Transverse colon (tissue), 4 donors: ENCODE results near the gene PPP1R15B. TPM values are rescaled to one million over a fixed set of nuclear protein-coding genes. Genes with fewer than 3 reads are reported as not detected.
A peak's percentile ranks its signal among the peaks of the same experiment; 100 is the strongest.

Source experiments
- DNase-seq: peaks from one replicate; pipeline ENCODE4 v3.0.0-alpha.2; 2019
- H3K27ac ChIP-seq, 4 donors: fragments of 200-600 bp; sonication (generic); 2 replicates each; pipeline ENCODE4 v1.5.1; 2016 to 2018; ENCODE audit warnings: inconsistent platforms in 4 of 4
- H3K27me3 ChIP-seq: fragments of 200-600 bp; sonication (generic); 2 replicates; pipeline ENCODE4 v1.5.1; 2017; ENCODE audit warnings: inconsistent platforms
- H3K36me3 ChIP-seq, 4 donors: fragments of 200-600 bp; sonication (generic); 2 replicates each; pipeline ENCODE4 v1.5.1; 2017 to 2019; ENCODE audit warnings: inconsistent platforms in 4 of 4
- H3K4me1 ChIP-seq, 4 donors: fragments of 200-600 bp; sonication (generic); 2 replicates each; pipeline ENCODE4 v1.5.1; 2017 to 2020; ENCODE audit warnings: inconsistent platforms in 4 of 4
- H3K4me3 ChIP-seq, 4 donors: fragments of 200-600 bp; sonication (generic); 1 replicate in 1 of 4; 2 replicates in 3 of 4; pipeline versions ENCODE4 v1.5.1 to v1.6.1; 2017 to 2019; ENCODE audit warnings: inconsistent platforms in 4 of 4
- H3K9me3 ChIP-seq, 2 donors: fragments of 200-600 bp; sonication (generic); 2 replicates each; pipeline ENCODE4 v1.5.1; 2017 to 2019; ENCODE audit warnings: inconsistent platforms in 2 of 2
- EP300 ChIP-seq: sonication (generic); formaldehyde crosslinking; IDR thresholded peaks from one replicate; pipeline ENCODE4 v1.6.1; 2017; ENCODE audit warnings: antibody characterized with exemption, low read depth
- POLR2A ChIP-seq: fragments of 450-650 bp; IDR thresholded peaks from one replicate; pipeline ENCODE4 v1.6.1; 2016; ENCODE audit warnings: antibody characterized with exemption, mild to moderate bottlenecking, moderate library complexity
- POLR2AphosphoS5 ChIP-seq, 3 donors: sonication (generic); formaldehyde crosslinking; IDR thresholded peaks; one replicate each; pipeline ENCODE4 v1.6.1; 2016; ENCODE audit warnings: antibody characterized with exemption in 3 of 3
- WGBS, 2 donors: methylation state at CpG; one replicate each; pipeline ENCODE4 v1.1.5; 2018; ENCODE audit warnings: low coverage in 1 of 2; 5-methylcytosine and 5-hydroxymethylcytosine counted together
- in situ Hi-C, 4 donors: fragments of 200-750 bp; cut with MboI; loops; one replicate each; pipeline versions ENCODE4 v1.15.0 to v1.15.1; 2017; ENCODE audit warnings: low sequenced_read_pairs in 3 of 4, low pct_ligation_motif_present in 1 of 4, low pct_unique_long_range_greater_than_20kb in 1 of 4
- intact Hi-C: fragments of 100-400 bp; cut with DNase I; formaldehyde crosslinking; loops from one replicate; pipeline ENCODE4 v1.15.1; 2023; ENCODE audit warnings: low total_unique reads
- total RNA-seq, 4 donors: library from RNA; depleted of rRNA; stranded (reverse); fragments of >200 nt; gene quantifications; one replicate each; pipeline ENCODE4 v1.1.0, GENCODE V29; 2016
- TF ChIP-seq, protein P1 (sequence below), 5 experiments: fragments of 200-600 bp in 3 of 5; fragments of 450-650 bp in 2 of 5; sonication (generic) in 3 of 5; IDR thresholded peaks; 1 replicate in 2 of 5; 2 replicates in 3 of 5; pipeline ENCODE4 v1.5.1; 2016 to 2017; ENCODE audit warnings: antibody characterized with exemption in 5 of 5, inconsistent platforms in 3 of 5, mild to moderate bottlenecking in 2 of 5, moderate library complexity in 1 of 5

Gene PPP1R15B
- total RNA-seq, 4 donors from 2014 or later = 30.8 to 74.2 (median 54.5) TPM

DNA sequence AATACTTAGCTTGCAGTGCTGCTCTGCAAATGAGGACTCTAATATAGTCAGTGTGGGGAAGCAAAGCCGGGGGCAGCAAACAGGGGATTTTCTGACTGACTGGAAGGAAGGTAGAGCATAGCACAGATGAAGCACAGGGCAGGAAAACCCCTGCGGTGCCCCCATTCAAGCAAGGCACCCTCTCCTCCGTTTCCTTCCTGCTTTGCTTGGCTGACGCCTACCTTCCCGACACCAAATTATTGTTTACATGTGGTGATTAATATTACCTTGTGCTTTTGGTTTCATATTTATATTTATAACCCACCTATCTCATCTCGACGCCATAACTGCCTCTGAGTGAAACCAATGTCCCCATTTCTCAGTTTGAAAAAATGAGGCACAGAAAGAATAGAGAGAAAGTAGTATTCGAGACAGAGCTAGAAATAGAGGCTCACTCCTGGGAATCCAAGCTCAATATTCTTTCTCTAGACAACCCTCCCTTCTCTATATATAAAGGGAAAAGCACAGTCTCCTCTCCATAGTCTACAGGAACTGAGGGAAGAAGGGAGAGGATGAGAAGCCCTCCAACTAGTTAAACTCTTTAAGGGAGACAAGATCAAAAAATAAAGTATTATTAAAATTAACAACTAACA is 41.6 kb upstream of the PPP1R15B start:
- Histone ChIP-seq H3K9me3 (no peaks in the 10 kb centered on the region), H3K27me3 (no peaks in the 10 kb centered on the region), H3K4me3 (no peak overlapping the region), H3K4me1 (peaks cover 36 to 57% (median 42%) of the 10 kb centered on the region in 4 donors), H3K36me3 (peaks cover 0 to 6% (median 2%) of the 10 kb centered on the region in 4 donors), H3K27ac (peak overlapping the region; percentile 88 to 97 (median 90))
- intact Hi-C loops (no loop called here), in situ Hi-C loops (no loop called here)
- DNase-seq = no peak
- TF ChIP-seq POLR2AphosphoS5 (IDR thresholded peaks at IDR 0.05) (no peak), EP300 (no peak), POLR2A (no peak)
- TF ChIP-seq, protein P1, sequence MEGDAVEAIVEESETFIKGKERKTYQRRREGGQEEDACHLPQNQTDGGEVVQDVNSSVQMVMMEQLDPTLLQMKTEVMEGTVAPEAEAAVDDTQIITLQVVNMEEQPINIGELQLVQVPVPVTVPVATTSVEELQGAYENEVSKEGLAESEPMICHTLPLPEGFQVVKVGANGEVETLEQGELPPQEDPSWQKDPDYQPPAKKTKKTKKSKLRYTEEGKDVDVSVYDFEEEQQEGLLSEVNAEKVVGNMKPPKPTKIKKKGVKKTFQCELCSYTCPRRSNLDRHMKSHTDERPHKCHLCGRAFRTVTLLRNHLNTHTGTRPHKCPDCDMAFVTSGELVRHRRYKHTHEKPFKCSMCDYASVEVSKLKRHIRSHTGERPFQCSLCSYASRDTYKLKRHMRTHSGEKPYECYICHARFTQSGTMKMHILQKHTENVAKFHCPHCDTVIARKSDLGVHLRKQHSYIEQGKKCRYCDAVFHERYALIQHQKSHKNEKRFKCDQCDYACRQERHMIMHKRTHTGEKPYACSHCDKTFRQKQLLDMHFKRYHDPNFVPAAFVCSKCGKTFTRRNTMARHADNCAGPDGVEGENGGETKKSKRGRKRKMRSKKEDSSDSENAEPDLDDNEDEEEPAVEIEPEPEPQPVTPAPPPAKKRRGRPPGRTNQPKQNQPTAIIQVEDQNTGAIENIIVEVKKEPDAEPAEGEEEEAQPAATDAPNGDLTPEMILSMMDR (IDR thresholded peaks at IDR 0.05) = no peak
- 45 to 75% methylated on average over 8 of the region's 8 CpGs for WGBS, 2 donors

DNA sequence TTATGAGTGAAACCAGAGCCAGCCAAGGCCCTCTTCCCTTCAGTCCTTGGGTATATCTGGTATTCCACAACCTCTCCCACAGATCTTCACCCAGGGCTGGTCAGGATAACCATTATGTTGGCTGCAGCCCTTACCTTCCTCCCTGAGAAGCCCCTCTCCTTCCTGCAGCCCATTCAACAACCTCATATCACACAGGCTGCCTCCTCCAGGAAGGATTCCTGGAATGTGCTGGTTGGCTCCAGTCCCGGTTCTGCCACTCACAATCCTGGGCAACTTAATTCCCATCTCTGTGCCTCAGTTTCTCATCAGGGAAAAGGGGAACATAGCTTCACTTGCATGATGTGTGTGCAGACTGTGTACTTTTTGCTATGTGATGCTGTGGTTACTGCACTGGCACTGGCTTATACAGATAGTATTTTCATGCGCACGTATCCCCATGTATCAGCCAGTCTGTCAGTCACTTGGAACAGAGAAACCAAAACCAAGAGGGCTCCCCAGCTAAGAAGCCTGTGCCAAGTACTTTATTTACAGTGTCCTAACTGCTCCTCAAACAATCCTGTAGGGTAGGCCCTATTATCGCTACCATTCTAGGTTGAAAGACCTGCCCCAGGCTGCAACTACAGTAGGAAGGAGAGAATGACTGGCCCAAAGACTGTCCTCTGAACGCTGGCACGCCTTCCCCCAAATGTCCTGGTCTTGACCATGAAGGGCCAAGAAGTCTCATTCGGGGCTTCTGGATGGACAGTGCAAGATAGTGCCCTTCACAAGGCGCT is 39.9 kb upstream of the PPP1R15B start:
- H3K27me3 ChIP-seq = no peaks in the 10 kb centered on the region
- no peaks in the 10 kb centered on the region for H3K9me3 ChIP-seq
- TF ChIP-seq POLR2A (no peak), POLR2AphosphoS5 (IDR thresholded peaks at IDR 0.05) (peak in 1 of 3 donors; percentile 6)
- 39 to 100% methylated on average over 1 to 8 of the region's 8 CpGs for WGBS, 2 donors
- peaks cover 38 to 74% (median 47%) of the 10 kb centered on the region in 4 donors for H3K4me1 ChIP-seq
- peak overlapping the region; percentile 88 to 97 (median 90) for H3K27ac ChIP-seq
- DNase-seq = no peak
- H3K36me3 ChIP-seq = peaks cover 0 to 6% (median 2%) of the 10 kb centered on the region in 4 donors
- intact Hi-C loops = no loop called here
- in situ Hi-C loops = no loop called here
- H3K4me3 ChIP-seq = no peak overlapping the region

DNA sequence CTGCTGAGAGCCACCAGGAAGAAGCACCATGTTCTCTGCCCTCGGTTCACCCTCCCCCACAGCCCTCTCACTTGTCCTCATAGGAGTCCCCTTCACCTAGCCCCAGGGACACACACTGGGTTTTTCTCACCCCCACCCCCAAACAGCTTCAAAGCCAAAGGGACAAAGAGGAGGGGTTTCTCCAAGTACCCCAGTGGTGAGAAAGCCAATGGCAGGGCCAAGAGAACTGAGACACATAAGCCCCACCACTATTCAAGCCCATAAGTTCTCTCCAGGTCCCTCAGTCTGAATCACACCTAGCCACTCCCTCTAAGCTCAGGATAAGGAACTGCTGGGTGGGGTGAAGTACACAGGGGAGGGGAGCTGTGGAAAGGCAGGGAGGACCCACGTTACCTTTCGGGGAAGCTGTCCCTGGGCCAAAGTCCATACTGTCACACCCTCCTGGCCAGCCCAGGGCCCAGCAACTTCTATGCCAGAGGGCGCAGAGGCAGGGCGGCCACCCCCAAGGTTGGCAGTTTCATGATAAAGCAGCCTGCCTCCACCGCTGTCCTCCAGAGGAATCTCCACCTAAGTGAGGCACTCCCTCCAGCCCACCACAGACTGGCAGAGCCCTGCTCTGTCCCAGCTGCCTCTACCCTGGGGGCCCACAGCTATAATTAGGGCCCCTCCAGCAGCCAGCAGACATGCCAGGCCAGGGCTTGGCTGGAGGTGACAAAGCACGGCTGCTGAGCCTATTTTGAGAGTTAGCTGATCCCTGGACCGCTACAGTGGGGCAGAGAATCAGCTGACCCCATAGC is 39.0 kb upstream of the PPP1R15B start:
- peaks cover 0 to 4% (median 1%) of the 10 kb centered on the region in 4 donors for H3K36me3 ChIP-seq
- TF ChIP-seq POLR2AphosphoS5 (IDR thresholded peaks at IDR 0.05) (peak; percentile 55 to 89 (median 89)), POLR2A (peak; percentile 86), EP300 (peak; percentile 79)
- TF ChIP-seq, protein P1 (IDR thresholded peaks at IDR 0.05) = peak in 2 of 5 experiments; percentile 40 to 51
- intact Hi-C loops (no loop called here), in situ Hi-C loops (no loop called here)
- no peaks in the 10 kb centered on the region for H3K27me3 ChIP-seq
- peak overlapping the region in 1 of 4 donors; percentile 2 for H3K4me3 ChIP-seq
- peak; percentile 92 for DNase-seq
- 13 to 41% methylated on average over 1 to 5 of the region's 8 CpGs for WGBS, 2 donors
- peak overlapping the region; percentile 88 to 97 (median 90) for H3K27ac ChIP-seq
- H3K4me1 ChIP-seq = peaks cover 43 to 82% (median 50%) of the 10 kb centered on the region in 4 donors
- no peaks in the 10 kb centered on the region for H3K9me3 ChIP-seq

DNA sequence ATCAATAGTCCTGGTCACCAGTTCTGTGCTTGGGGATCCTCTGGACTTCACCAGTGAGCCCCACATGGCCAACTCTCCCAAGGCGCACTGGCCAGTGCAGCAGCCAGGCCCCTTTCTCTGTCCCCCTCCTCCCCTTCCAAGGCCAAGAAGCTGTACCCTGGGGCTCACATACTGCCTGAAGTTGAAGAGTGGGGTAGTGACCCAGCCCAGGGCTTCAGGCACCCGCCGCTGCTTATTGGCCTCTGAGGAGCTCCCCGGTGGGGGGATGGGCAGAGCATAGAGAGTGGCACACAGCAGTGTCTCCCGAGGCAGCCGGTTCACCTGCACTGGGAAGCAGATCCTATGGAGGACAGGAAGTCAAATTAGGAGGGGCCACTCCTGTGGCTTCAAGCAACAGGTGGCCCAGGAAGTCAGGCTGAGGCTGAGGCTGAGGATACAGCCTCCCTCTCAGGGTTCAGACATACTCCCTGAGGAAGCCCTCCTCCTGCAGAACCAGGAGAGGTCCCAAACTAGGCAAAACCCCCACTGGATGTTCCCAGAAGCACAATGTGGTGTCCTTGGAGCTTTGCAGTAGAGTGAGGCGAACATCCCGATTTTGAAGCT is 38.2 kb upstream of the PPP1R15B start:
- intact Hi-C loops = no loop called here
- Histone ChIP-seq H3K4me3 (peak overlapping the region in 1 of 4 donors; percentile 2), H3K27ac (peak overlapping the region; percentile 88 to 97 (median 90)), H3K36me3 (peaks cover 0 to 8% (median 0%) of the 10 kb centered on the region in 4 donors), H3K27me3 (no peaks in the 10 kb centered on the region), H3K4me1 (peaks cover 43 to 82% (median 50%) of the 10 kb centered on the region in 4 donors), H3K9me3 (no peaks in the 10 kb centered on the region)
- 77 to 83% methylated on average over 1 to 8 of the region's 8 CpGs for WGBS, 2 donors
- TF ChIP-seq, protein P1 (IDR thresholded peaks at IDR 0.05) = no peak
- TF ChIP-seq EP300 (no peak), POLR2A (no peak), POLR2AphosphoS5 (IDR thresholded peaks at IDR 0.05) (no peak)
- DNase-seq = no peak
- in situ Hi-C loops = loop anchor here in 3 of 4 donors (5.0 to 25.0 kb wide), 3 partner anchors 53 to 363 kb away; no protein-coding TSS in a partner anchor
